Progenitor cell of endocrine pancreas (in vitro differentiated cells): ENCODE data around the gene SLC2A13. TPM values are rescaled to one million over a fixed set of nuclear protein-coding genes. Genes with fewer than 3 reads are reported as not detected.
A peak's percentile ranks its signal among the peaks of the same experiment; 100 is the strongest.

Experiments
- DNase-seq: peaks from one replicate; pipeline ENCODE4 v3.0.0; 2021; ENCODE audit warnings: low spot score; ENCODE audit not compliant: unreplicated experiment
- H3K27ac Mint-ChIP-seq: 2 replicates; pipeline ENCODE4 v1.8.0; 2021; ENCODE audit warnings: mild to moderate bottlenecking, moderate library complexity, mixed read lengths
- H3K27me3 Mint-ChIP-seq: 2 replicates; pipeline ENCODE4 v1.8.0; 2021; ENCODE audit warnings: mixed read lengths
- H3K36me3 Mint-ChIP-seq: 2 replicates; pipeline ENCODE4 v1.8.0; 2022; ENCODE audit warnings: mixed read lengths; ENCODE audit not compliant: insufficient read depth
- H3K4me1 Mint-ChIP-seq: 2 replicates; pipeline ENCODE4 v1.8.0; 2021; ENCODE audit warnings: low read depth, mixed read lengths
- H3K4me3 Mint-ChIP-seq: 2 replicates; pipeline ENCODE4 v1.8.0; 2021; ENCODE audit warnings: low read depth, mild to moderate bottlenecking, moderate library complexity, mixed read lengths
- H3K9me3 Mint-ChIP-seq: 2 replicates; pipeline ENCODE4 v1.8.0; 2021; ENCODE audit warnings: low read depth, mixed read lengths
- total RNA-seq: library from RNA; stranded (reverse); gene quantifications from 2 replicates; pipeline ENCODE4 v1.2.1, GENCODE V29; 2021
- TF ChIP-seq, protein P1 (sequence below): fragments of 200-600 bp; sonication (generic); IDR thresholded peaks from one replicate; pipeline ENCODE4 v1.5.0; 2021; ENCODE audit warnings: antibody characterized with exemption, mild to moderate bottlenecking; ENCODE audit not compliant: unreplicated experiment

SLC2A13 gene
- total RNA-seq, 1 donor from 2014 or later: 7.4 TPM

GRCh38 chr12:39771456-39771855 lies 334.4 kb downstream of the SLC2A13 start:
- Mint-ChIP-seq H3K27ac (no peak overlapping the region), H3K4me1 (peaks cover 3% of the 10 kb centered on the region), H3K9me3 (no peaks in the 10 kb centered on the region), H3K36me3 (peaks cover 1% of the 10 kb centered on the region), H3K27me3 (no peaks in the 10 kb centered on the region), H3K4me3 (no peak overlapping the region)
- TF ChIP-seq, protein P1, sequence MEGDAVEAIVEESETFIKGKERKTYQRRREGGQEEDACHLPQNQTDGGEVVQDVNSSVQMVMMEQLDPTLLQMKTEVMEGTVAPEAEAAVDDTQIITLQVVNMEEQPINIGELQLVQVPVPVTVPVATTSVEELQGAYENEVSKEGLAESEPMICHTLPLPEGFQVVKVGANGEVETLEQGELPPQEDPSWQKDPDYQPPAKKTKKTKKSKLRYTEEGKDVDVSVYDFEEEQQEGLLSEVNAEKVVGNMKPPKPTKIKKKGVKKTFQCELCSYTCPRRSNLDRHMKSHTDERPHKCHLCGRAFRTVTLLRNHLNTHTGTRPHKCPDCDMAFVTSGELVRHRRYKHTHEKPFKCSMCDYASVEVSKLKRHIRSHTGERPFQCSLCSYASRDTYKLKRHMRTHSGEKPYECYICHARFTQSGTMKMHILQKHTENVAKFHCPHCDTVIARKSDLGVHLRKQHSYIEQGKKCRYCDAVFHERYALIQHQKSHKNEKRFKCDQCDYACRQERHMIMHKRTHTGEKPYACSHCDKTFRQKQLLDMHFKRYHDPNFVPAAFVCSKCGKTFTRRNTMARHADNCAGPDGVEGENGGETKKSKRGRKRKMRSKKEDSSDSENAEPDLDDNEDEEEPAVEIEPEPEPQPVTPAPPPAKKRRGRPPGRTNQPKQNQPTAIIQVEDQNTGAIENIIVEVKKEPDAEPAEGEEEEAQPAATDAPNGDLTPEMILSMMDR: no peak
- DNase-seq: no peak

DNA sequence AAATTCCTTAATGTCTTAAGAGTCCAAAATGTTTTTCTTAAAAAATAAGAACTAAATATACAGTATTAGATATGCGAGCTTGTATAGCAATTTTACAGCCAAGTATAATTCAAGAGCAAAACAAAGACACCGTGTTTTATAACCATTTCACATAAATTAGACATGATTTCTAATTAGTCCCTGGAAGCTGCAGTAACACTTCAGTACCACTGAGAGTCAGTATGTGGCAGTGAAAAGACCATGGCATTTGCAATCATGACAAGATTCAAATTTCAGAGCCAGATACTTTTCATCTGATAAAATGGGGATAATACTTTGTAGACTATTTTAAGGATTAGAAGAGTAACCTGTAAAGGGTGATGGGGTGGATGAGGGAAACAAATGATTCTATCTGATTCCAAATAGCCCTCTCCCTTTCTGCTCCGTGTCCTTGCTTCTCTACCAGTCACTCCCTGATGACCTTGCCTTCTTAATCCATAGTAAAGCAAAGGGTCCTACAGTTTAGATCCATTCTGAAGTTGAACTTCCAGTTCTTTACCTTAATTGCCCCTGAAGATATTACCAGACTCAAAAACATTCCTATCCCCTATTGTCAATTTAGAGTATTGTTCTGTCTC lies 340.8 kb downstream of the SLC2A13 start:
- no peaks in the 10 kb centered on the region for H3K9me3 Mint-ChIP-seq

DNA sequence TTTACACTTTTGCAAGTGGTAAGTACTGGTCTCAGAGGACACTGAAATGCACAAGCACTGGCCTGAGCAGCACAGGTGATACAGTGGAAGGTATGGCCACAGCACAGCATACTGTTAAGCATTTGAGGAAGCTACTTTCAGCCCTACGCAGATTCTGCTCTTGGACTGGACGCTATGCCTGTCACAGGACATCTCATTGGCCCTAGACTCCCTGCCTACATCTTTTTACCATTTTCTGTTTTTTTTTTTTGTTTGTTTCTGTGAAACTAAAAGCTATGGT lies 342.1 kb downstream of the SLC2A13 start:
- Mint-ChIP-seq H3K4me1 (no peaks in the 10 kb centered on the region), H3K9me3 (no peaks in the 10 kb centered on the region), H3K27ac (no peak overlapping the region), H3K27me3 (no peaks in the 10 kb centered on the region), H3K36me3 (no peaks in the 10 kb centered on the region), H3K4me3 (no peak overlapping the region)
- DNase-seq: no peak
- TF ChIP-seq, protein P1: no peak

More for the DNA sequence above, 340.8 kb downstream of the SLC2A13 start:
- Mint-ChIP-seq H3K27ac (no peak overlapping the region), H3K4me1 (peaks cover 1% of the 10 kb centered on the region), H3K4me3 (no peak overlapping the region), H3K36me3 (peaks cover 1% of the 10 kb centered on the region), H3K27me3 (no peaks in the 10 kb centered on the region)
- DNase-seq: no peak
- TF ChIP-seq, protein P1: peak; percentile 84

DNA sequence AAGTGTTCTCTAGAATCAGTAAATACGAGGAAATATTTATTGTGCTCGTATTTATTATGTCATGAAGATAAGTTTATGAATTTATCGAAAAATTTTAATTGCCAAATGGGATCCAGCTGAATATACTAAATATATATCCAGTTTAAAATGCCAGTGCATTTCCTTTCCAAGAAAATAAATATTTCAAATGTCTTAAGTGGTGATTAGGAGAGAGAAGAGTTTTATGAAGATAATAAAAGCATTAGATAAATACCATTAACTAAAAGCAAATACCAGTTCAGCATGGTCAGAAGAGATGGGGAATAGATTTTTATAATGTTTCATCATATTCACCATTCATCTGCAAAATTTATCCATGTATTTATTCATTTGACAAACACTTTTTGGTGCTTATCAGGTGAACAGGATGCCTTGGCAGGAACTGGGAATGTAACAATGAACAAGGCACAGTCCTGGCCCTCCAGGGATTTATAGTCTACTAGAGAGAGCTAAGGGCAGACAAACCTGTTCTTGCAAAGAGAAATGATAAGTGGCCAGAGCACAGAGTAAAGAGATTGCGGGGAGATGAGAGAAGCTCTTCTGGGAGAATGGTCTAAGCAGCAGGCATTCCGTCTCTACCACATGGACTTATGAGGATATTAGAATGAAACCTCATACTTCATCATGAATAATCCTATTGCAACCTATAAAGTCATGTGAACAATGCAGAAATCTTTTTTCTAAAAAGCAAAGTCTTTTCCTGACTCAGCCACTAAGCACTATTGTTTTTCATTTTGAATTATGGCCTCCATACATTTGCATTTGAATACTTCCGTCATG lies 342.6 kb downstream of the SLC2A13 start:
- Mint-ChIP-seq H3K4me1 (no peaks in the 10 kb centered on the region), H3K9me3 (no peaks in the 10 kb centered on the region), H3K4me3 (no peak overlapping the region), H3K27ac (no peak overlapping the region), H3K27me3 (no peaks in the 10 kb centered on the region), H3K36me3 (no peaks in the 10 kb centered on the region)
- DNase-seq: no peak
- TF ChIP-seq, protein P1: no peak

DNA sequence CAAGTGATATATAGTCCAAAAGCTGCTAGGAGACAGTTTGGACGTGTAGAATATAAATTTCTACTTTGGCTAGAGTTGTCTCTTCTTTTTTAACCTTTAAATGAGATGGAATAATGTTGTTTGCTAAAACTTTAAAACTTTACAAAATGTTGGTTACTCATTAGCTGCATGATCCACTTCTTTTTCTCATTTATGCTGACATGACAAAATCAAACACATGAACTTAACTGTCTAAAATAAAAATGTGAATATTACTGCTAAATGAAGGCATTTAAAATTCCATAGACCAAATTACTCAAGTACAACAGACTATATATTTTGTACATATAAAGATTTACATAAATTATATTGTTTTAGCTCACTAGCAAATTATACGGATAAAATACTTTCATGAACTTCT lies 350.4 kb downstream of the SLC2A13 start:
- Mint-ChIP-seq H3K4me1 (no peaks in the 10 kb centered on the region), H3K27ac (no peak overlapping the region), H3K4me3 (no peak overlapping the region), H3K9me3 (no peaks in the 10 kb centered on the region), H3K36me3 (no peaks in the 10 kb centered on the region), H3K27me3 (no peaks in the 10 kb centered on the region)
- TF ChIP-seq, protein P1: no peak
- no peak for DNase-seq
